GM19467 (cell line): ENCODE data around the gene SLC19A1.
"Not testable (repeated sequence)": the region's sequence is repeated elsewhere in the genome, so short reads cannot be mapped to it uniquely, and the experiment has no call there.

ENCODE experiments used
- ATAC-seq: cut with Tn5 transposase; IDR thresholded peaks from one replicate; pipeline ENCODE4 v1.9.1; 2021; ENCODE audit warnings: mild to moderate bottlenecking, moderate library complexity; ENCODE audit not compliant: unreplicated experiment

SLC19A1 gene

GRCh38 chr21:45577801-45578175, 35.5 kb upstream of the SLC19A1 start:
- ATAC-seq = no peak

GRCh38 chr21:45576838-45577737, 34.8 kb upstream of the SLC19A1 start:
- no peak for ATAC-seq

- ATAC-seq = no peak
Observed at GRCh38 chr21:45575993-45576837, 34.0 kb upstream of the SLC19A1 start.

- no peak for ATAC-seq
Observed at GRCh38 chr21:45575304-45575992, 33.2 kb upstream of the SLC19A1 start.

- no peak for ATAC-seq
Observed at GRCh38 chr21:45574691-45575090, 32.5 kb upstream of the SLC19A1 start.

GRCh38 chr21:45574081-45574501, 31.9 kb upstream of the SLC19A1 start:
- no peak for ATAC-seq

- ATAC-seq = no peak
Observed at GRCh38 chr21:45573452-45574035, 31.3 kb upstream of the SLC19A1 start.

GRCh38 chr21:45572783-45573451, 30.7 kb upstream of the SLC19A1 start:
- ATAC-seq = no peak

- no peak for ATAC-seq
Observed at GRCh38 chr21:45572231-45572630, 30.0 kb upstream of the SLC19A1 start.

- ATAC-seq = no peak
Observed at GRCh38 chr21:45571641-45572040, 29.4 kb upstream of the SLC19A1 start.

GRCh38 chr21:45570826-45571601, 28.8 kb upstream of the SLC19A1 start:
- ATAC-seq = no peak

- ATAC-seq = no peak
Observed at GRCh38 chr21:45570071-45570470, 27.8 kb upstream of the SLC19A1 start.

GRCh38 chr21:45568383-45568782, 26.1 kb upstream of the SLC19A1 start:
- ATAC-seq = no peak

GRCh38 chr21:45564137-45564536, 21.9 kb upstream of the SLC19A1 start:
- ATAC-seq = not testable (repeated sequence)

GRCh38 chr21:45562965-45563364, 20.7 kb upstream of the SLC19A1 start:
- no peak for ATAC-seq

- no peak for ATAC-seq
Observed at GRCh38 chr21:45562402-45562801, 20.2 kb upstream of the SLC19A1 start.

- ATAC-seq = not testable (repeated sequence)
Observed at GRCh38 chr21:45561241-45561640, 19.0 kb upstream of the SLC19A1 start.

GRCh38 chr21:45560106-45561021, 18.1 kb upstream of the SLC19A1 start:
- ATAC-seq = no peak
